ENCODE data around the gene SETMAR. TPM values are rescaled to one million over a fixed set of nuclear protein-coding genes. Genes with fewer than 3 reads are reported as not detected.

The SETMAR gene
- total RNA-seq, 1 donor from 2014 or later, result 15.3 TPM

Other genes starting within 250 kb of the SETMAR start
- 17.5 TPM for gene SUMF1, start 163.9 kb downstream of the SETMAR start, total RNA-seq (ENCODE audit: unreplicated experiment)
- 53.1 TPM for gene ITPR1, start 190.0 kb downstream of the SETMAR start, total RNA-seq (ENCODE audit: unreplicated experiment)